Measurements from ENCODE around the gene STRA6. TPM values are rescaled to one million over a fixed set of nuclear protein-coding genes. Genes with fewer than 3 reads are reported as not detected.

STRA6 gene
- total and polyA plus RNA-seq, 8 donors, result 0.38 to 10.7 (median 6.5) TPM

- no peaks in the 10 kb centered on the region for H3K4me1 ChIP-seq
- intact Hi-C loops (cut with DNase I), result no loop called here
- H3K27ac ChIP-seq, result no peak overlapping the region
- no peak overlapping the region for H3K4me3 ChIP-seq
- H3K27me3 ChIP-seq, result peaks cover 0 to 8% of the 10 kb centered on the region in 2 donors
- H3K36me3 ChIP-seq, result no peaks in the 10 kb centered on the region
- DNase-seq (no peak), ATAC-seq (no peak)
- TF ChIP-seq CTCF (IDR thresholded peaks at IDR 0.05), result no peak
- H3K9me3 ChIP-seq, result peaks cover 0 to 5% of the 10 kb centered on the region in 2 donors
Measured at GRCh38 chr15:74147051-74147450, 55.5 kb downstream of the STRA6 start.

GRCh38 chr15:74146277-74146800 lies 56.2 kb downstream of the STRA6 start:
- DNase-seq, result no peak
- no peak overlapping the region for H3K4me3 ChIP-seq
- no peak for TF ChIP-seq CTCF (IDR thresholded peaks at IDR 0.05)
- no peak overlapping the region for H3K27ac ChIP-seq
- no peaks in the 10 kb centered on the region for H3K36me3 ChIP-seq
- peaks cover 0 to 5% of the 10 kb centered on the region in 2 donors for H3K9me3 ChIP-seq
- H3K4me1 ChIP-seq, result no peaks in the 10 kb centered on the region
- intact Hi-C loops (cut with DNase I), result no loop called here
- ATAC-seq, result no peak
- H3K27me3 ChIP-seq, result peaks cover 0 to 8% of the 10 kb centered on the region in 2 donors

- no peak for TF ChIP-seq CTCF (IDR thresholded peaks at IDR 0.05)
- intact Hi-C loops (cut with DNase I), result no loop called here
- DNase-seq (no peak), ATAC-seq (no peak)
- Histone ChIP-seq H3K27me3 (peaks cover 0 to 19% of the 10 kb centered on the region in 2 donors), H3K4me1 (no peaks in the 10 kb centered on the region), H3K27ac (no peak overlapping the region), H3K4me3 (no peak overlapping the region), H3K9me3 (peaks cover 0 to 5% of the 10 kb centered on the region in 2 donors), H3K36me3 (no peaks in the 10 kb centered on the region)
Measured at GRCh38 chr15:74144153-74144775, 58.3 kb downstream of the STRA6 start.

- H3K4me1 ChIP-seq, result peaks cover 0 to 6% of the 10 kb centered on the region in 2 donors
- no peak for TF ChIP-seq CTCF (IDR thresholded peaks at IDR 0.05)
- H3K36me3 ChIP-seq, result no peaks in the 10 kb centered on the region
- H3K4me3 ChIP-seq, result no peak overlapping the region
- H3K27ac ChIP-seq, result no peak overlapping the region
- DNase-seq (no peak), ATAC-seq (no peak)
- peaks cover 0 to 4% of the 10 kb centered on the region in 2 donors for H3K9me3 ChIP-seq
- peaks cover 8 to 37% of the 10 kb centered on the region in 2 donors for H3K27me3 ChIP-seq
- intact Hi-C loops (cut with DNase I), result no loop called here
Measured at GRCh38 chr15:74141591-74141990, 61.0 kb downstream of the STRA6 start.

- no peak for TF ChIP-seq CTCF (IDR thresholded peaks at IDR 0.05)
- Histone ChIP-seq H3K36me3 (no peaks in the 10 kb centered on the region), H3K27ac (no peak overlapping the region), H3K4me3 (no peak overlapping the region), H3K4me1 (peaks cover 7 to 30% of the 10 kb centered on the region in 2 donors), H3K9me3 (no peaks in the 10 kb centered on the region), H3K27me3 (peaks cover 36 to 67% of the 10 kb centered on the region in 2 donors)
- intact Hi-C loops (cut with DNase I), result no loop called here
- ATAC-seq (no peak), DNase-seq (no peak)
Measured at GRCh38 chr15:74138642-74139041, 63.9 kb downstream of the STRA6 start.

Measured in left lung (tissue), 10 donors.